HEK293 (cell line): Measurements from ENCODE around the gene RLF.

Experiments
- CTCF ChIA-PET: fragments of 350-600 bp; formaldehyde crosslinking; extraction: SDS; loops from one replicate; lab custom pipeline; 2021; ENCODE audit warnings: antibody characterized with exemption; lab: Yijun Ruan, JAX
- POLR2A ChIA-PET: fragments of 300-600 bp; formaldehyde crosslinking; extraction: SDS; loops from one replicate; lab custom pipeline; 2020; ENCODE audit warnings: antibody characterized with exemption, inconsistent platforms; lab: Yijun Ruan, JAX
- H3K27ac ChIP-seq: fragments of 200-500 bp; sonication (Bioruptor generic); 2 replicates; pipeline ENCODE4 v1.5.1; 2014; ENCODE audit warnings: low read depth, low read length, control low read depth, inconsistent platforms; ENCODE audit errors: extremely low read depth
- H3K36me3 ChIP-seq, 2 experiments: fragments of 200-500 bp in 1 of 2; sonication (Bioruptor generic) in 1 of 2; 1 replicate in 1 of 2; 2 replicates in 1 of 2; pipeline ENCODE4 v1.5.1; 2014 to 2017; ENCODE audit warnings: inconsistent platforms in 2 of 2, low read length in 2 of 2; ENCODE audit not compliant: control insufficient read depth in 2 of 2, insufficient read depth in 1 of 2
- H3K4me1 ChIP-seq: fragments of 200-500 bp; sonication (Bioruptor generic); 2 replicates; pipeline ENCODE4 v1.5.1; 2014; ENCODE audit warnings: mild to moderate bottlenecking, low read length, inconsistent platforms; ENCODE audit not compliant: control insufficient read depth, insufficient read depth
- H3K4me3 ChIP-seq: 2 replicates; pipeline ENCODE4 v1.5.1; 2011; ENCODE audit warnings: low read depth, mild to moderate bottlenecking, control low read depth, low read length, moderate library complexity
- H3K9me3 ChIP-seq: fragments of 200-500 bp; sonication (Bioruptor generic); 2 replicates; pipeline ENCODE4 v1.5.1; 2014; ENCODE audit warnings: low read depth, low read length, inconsistent platforms; ENCODE audit not compliant: control insufficient read depth, insufficient read depth
- BCL11B ChIP-seq: fragments of 450-650 bp; formaldehyde crosslinking; IDR thresholded peaks from 2 replicates; pipeline ENCODE4 v1.5.1; 2016; ENCODE audit warnings: low read depth, missing biosample characterization, missing genetic modification characterization
- GLIS1 ChIP-seq: fragments of 450-650 bp; formaldehyde crosslinking; IDR thresholded peaks from 2 replicates; pipeline ENCODE4 v1.5.1; 2016; ENCODE audit warnings: missing biosample characterization, missing genetic modification characterization
- GLIS2 ChIP-seq: fragments of 450-650 bp; formaldehyde crosslinking; IDR thresholded peaks from 2 replicates; pipeline ENCODE4 v1.5.1; 2016; ENCODE audit warnings: missing biosample characterization, missing genetic modification characterization
- HOXC10 ChIP-seq: sonication (generic); formaldehyde crosslinking; IDR thresholded peaks from 2 replicates; pipeline ENCODE4 v1.8.1; 2023; ENCODE audit warnings: mild to moderate bottlenecking, missing genetic modification reagents
- OSR2 ChIP-seq: fragments of 450-650 bp; formaldehyde crosslinking; IDR thresholded peaks from 2 replicates; pipeline ENCODE4 v1.5.1; 2016; ENCODE audit warnings: missing biosample characterization, missing genetic modification characterization
- SCRT1 ChIP-seq: fragments of 450-650 bp; formaldehyde crosslinking; IDR thresholded peaks from 2 replicates; pipeline ENCODE4 v1.5.1; 2016; ENCODE audit warnings: missing biosample characterization, missing genetic modification characterization, borderline replicate concordance
- SP3 ChIP-seq: fragments of 450-650 bp; formaldehyde crosslinking; IDR thresholded peaks from 2 replicates; pipeline ENCODE4 v1.5.1; 2016; ENCODE audit warnings: missing biosample characterization, missing genetic modification characterization
- ZNF10 ChIP-seq: fragments of 450-650 bp; formaldehyde crosslinking; IDR thresholded peaks from 2 replicates; pipeline ENCODE4 v1.5.1; 2017; ENCODE audit warnings: missing biosample characterization, missing genetic modification characterization
- ZNF140 ChIP-seq: fragments of 450-650 bp; formaldehyde crosslinking; IDR thresholded peaks from 2 replicates; pipeline ENCODE4 v1.5.1; 2016; ENCODE audit warnings: missing biosample characterization, missing genetic modification characterization
- ZNF157 ChIP-seq: fragments of 450-650 bp; formaldehyde crosslinking; IDR thresholded peaks from 2 replicates; pipeline ENCODE4 v1.5.1; 2016; ENCODE audit warnings: missing biosample characterization, missing genetic modification characterization
- ZNF16 ChIP-seq: fragments of 450-650 bp; formaldehyde crosslinking; IDR thresholded peaks from 2 replicates; pipeline ENCODE4 v1.5.1; 2016; ENCODE audit warnings: low read depth, missing biosample characterization, missing genetic modification characterization
- ZNF416 ChIP-seq: fragments of 450-650 bp; formaldehyde crosslinking; IDR thresholded peaks from 2 replicates; pipeline ENCODE4 v1.5.1; 2016; ENCODE audit warnings: missing biosample characterization, missing genetic modification characterization
- ZNF518A ChIP-seq: fragments of 450-650 bp; formaldehyde crosslinking; conservative IDR thresholded peaks from 2 replicates; pipeline ENCODE4 v1.5.1; 2016; ENCODE audit warnings: low read depth, missing biosample characterization, missing genetic modification characterization
- ZNF777 ChIP-seq: fragments of 450-650 bp; formaldehyde crosslinking; IDR thresholded peaks from 2 replicates; pipeline ENCODE4 v1.5.1; 2017; ENCODE audit warnings: missing biosample characterization, missing genetic modification characterization, borderline replicate concordance
- ZSCAN18 ChIP-seq: fragments of 450-650 bp; formaldehyde crosslinking; IDR thresholded peaks from 2 replicates; pipeline ENCODE4 v1.5.1; 2016; ENCODE audit warnings: missing biosample characterization, missing genetic modification characterization
- TF ChIP-seq, protein P1 (sequence below): fragments of 450-650 bp; formaldehyde crosslinking; IDR thresholded peaks from 2 replicates; pipeline ENCODE4 v1.5.1; 2016; ENCODE audit warnings: missing biosample characterization, missing genetic modification characterization
- TF ChIP-seq, protein P2 (sequence below): fragments of 450-650 bp; formaldehyde crosslinking; IDR thresholded peaks from 2 replicates; pipeline ENCODE4 v1.5.1; 2017; ENCODE audit warnings: missing biosample characterization, mild to moderate bottlenecking, missing genetic modification characterization, moderate library complexity
- TF ChIP-seq, protein P3 (sequence below): fragments of 450-650 bp; formaldehyde crosslinking; IDR thresholded peaks from 2 replicates; pipeline ENCODE4 v1.5.0; 2017; ENCODE audit warnings: missing biosample characterization, missing genetic modification characterization, borderline replicate concordance
- TF ChIP-seq, protein P4 (sequence below): fragments of 450-650 bp; formaldehyde crosslinking; IDR thresholded peaks from 2 replicates; pipeline ENCODE4 v1.5.1; 2016; ENCODE audit warnings: missing biosample characterization, missing genetic modification characterization

Gene RLF

DNA sequence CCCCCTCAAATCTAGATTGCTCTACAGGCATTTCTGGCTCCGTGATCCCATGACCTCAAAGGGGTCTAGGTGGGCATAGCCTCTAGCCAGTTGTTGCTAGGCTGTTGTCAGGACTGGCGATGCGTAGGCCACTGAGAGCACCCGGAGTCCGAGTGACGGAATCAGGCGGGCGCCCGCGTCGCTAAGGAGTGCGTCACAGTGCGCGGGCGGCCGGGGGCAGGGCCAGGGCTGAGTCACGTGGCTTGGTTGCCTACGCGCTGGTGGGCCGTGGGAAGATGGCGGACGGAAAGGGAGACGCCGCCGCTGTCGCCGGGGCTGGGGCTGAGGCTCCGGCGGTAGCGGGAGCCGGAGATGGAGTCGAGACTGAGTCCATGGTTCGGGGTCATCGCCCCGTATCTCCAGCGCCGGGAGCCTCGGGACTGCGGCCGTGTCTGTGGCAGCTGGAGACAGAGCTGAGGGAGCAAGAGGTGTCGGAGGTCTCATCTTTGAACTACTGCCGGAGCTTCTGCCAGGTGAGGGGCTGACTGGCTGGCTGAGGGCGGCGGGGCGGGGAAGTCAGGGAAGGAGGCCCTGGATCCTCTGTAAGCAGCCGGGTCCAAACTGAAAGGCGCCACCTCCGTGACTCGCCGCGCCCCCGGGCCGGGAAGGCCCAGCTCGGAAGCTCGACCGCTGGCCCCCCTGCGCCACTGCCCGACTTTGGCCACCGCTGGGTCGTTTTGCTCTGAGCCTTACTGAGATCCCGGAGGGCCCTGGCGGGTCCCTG, at the start of gene RLF:
RLF (plus strand) TSS at position 263 of the 763 bp plus-strand sequence; CDS start at position 276, 13 bp downstream.
- Histone ChIP-seq H3K36me3 (no peaks in the 10 kb centered on the region), H3K27ac (peak within 1 kb of the TSS; percentile 55; the same call in 1 of the 2 replicates), H3K4me1 (peaks cover 3% of the 10 kb centered on the region), H3K4me3 (peak within 1 kb of the TSS; percentile 82), H3K9me3 (no peaks in the 10 kb centered on the region)
- ChIA-PET POLR2A (interaction anchor here (0.6 to 1.2 kb wide), 4 partner anchors 17 to 154 kb away, joined by 3 to 4 read pairs (median 3); no protein-coding TSS in a partner anchor), CTCF (interaction anchor here (0.6 to 3.6 kb wide), 8 partner anchors 9 to 207 kb away, joined by 3 to 32 read pairs (median 4); no protein-coding TSS in a partner anchor)
- TF ChIP-seq ZNF157 (0 out of 2 replicates have a peak, but pooled peaks have one; percentile 38), SP3 (tag by site-specific recombination) (peak; percentile 85), ZNF140 (tag by site-specific recombination) (no peak), ZNF16 (tag by site-specific recombination) (no peak), ZNF10 (peak; percentile 93), ZNF777 (tag by site-specific recombination) (no peak), BCL11B (tag by site-specific recombination) (no peak), GLIS1 (tag by site-specific recombination) (peak; percentile 83), ZSCAN18 (tag by site-specific recombination) (no peak), SCRT1 (tag by site-specific recombination) (no peak; the same call in 1 of the 2 replicates), HOXC10 (CRISPR knock-in tag) (no peak), OSR2 (tag by site-specific recombination) (peak; percentile 12; the same call in 1 of the 2 replicates), GLIS2 (tag by site-specific recombination) (peak; percentile 10; the same call in 1 of the 2 replicates), ZNF416 (tag by site-specific recombination) (no peak), ZNF518A (no peak; the same call in none of the 2 replicates)
- TF ChIP-seq, protein P1, sequence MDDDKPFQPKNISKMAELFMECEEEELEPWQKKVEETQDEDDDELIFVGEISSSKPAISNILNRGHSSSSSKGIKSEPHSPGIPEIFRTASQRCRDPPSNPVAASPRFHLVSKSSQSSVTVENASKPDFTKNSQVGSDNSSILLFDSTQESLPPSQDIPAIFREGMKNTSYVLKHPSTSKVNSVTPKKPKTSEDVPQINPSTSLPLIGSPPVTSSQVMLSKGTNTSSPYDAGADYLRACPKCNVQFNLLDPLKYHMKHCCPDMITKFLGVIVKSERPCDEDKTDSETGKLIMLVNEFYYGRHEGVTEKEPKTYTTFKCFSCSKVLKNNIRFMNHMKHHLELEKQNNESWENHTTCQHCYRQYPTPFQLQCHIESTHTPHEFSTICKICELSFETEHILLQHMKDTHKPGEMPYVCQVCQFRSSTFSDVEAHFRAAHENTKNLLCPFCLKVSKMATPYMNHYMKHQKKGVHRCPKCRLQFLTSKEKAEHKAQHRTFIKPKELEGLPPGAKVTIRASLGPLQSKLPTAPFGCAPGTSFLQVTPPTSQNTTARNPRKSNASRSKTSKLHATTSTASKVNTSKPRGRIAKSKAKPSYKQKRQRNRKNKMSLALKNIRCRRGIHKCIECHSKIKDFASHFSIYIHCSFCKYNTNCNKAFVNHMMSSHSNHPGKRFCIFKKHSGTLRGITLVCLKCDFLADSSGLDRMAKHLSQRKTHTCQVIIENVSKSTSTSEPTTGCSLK (tag by site-specific recombination) = no peak
- TF ChIP-seq, protein P2, sequence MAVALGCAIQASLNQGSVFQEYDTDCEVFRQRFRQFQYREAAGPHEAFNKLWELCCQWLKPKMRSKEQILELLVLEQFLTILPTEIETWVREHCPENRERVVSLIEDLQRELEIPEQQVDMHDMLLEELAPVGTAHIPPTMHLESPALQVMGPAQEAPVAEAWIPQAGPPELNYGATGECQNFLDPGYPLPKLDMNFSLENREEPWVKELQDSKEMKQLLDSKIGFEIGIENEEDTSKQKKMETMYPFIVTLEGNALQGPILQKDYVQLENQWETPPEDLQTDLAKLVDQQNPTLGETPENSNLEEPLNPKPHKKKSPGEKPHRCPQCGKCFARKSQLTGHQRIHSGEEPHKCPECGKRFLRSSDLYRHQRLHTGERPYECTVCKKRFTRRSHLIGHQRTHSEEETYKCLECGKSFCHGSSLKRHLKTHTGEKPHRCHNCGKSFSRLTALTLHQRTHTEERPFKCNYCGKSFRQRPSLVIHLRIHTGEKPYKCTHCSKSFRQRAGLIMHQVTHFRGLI = peak; percentile 3; the same call in 1 of the 2 replicates
- TF ChIP-seq, protein P3, sequence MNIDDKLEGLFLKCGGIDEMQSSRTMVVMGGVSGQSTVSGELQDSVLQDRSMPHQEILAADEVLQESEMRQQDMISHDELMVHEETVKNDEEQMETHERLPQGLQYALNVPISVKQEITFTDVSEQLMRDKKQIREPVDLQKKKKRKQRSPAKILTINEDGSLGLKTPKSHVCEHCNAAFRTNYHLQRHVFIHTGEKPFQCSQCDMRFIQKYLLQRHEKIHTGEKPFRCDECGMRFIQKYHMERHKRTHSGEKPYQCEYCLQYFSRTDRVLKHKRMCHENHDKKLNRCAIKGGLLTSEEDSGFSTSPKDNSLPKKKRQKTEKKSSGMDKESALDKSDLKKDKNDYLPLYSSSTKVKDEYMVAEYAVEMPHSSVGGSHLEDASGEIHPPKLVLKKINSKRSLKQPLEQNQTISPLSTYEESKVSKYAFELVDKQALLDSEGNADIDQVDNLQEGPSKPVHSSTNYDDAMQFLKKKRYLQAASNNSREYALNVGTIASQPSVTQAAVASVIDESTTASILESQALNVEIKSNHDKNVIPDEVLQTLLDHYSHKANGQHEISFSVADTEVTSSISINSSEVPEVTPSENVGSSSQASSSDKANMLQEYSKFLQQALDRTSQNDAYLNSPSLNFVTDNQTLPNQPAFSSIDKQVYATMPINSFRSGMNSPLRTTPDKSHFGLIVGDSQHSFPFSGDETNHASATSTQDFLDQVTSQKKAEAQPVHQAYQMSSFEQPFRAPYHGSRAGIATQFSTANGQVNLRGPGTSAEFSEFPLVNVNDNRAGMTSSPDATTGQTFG (tag by site-specific recombination) = no peak
- TF ChIP-seq, protein P4, sequence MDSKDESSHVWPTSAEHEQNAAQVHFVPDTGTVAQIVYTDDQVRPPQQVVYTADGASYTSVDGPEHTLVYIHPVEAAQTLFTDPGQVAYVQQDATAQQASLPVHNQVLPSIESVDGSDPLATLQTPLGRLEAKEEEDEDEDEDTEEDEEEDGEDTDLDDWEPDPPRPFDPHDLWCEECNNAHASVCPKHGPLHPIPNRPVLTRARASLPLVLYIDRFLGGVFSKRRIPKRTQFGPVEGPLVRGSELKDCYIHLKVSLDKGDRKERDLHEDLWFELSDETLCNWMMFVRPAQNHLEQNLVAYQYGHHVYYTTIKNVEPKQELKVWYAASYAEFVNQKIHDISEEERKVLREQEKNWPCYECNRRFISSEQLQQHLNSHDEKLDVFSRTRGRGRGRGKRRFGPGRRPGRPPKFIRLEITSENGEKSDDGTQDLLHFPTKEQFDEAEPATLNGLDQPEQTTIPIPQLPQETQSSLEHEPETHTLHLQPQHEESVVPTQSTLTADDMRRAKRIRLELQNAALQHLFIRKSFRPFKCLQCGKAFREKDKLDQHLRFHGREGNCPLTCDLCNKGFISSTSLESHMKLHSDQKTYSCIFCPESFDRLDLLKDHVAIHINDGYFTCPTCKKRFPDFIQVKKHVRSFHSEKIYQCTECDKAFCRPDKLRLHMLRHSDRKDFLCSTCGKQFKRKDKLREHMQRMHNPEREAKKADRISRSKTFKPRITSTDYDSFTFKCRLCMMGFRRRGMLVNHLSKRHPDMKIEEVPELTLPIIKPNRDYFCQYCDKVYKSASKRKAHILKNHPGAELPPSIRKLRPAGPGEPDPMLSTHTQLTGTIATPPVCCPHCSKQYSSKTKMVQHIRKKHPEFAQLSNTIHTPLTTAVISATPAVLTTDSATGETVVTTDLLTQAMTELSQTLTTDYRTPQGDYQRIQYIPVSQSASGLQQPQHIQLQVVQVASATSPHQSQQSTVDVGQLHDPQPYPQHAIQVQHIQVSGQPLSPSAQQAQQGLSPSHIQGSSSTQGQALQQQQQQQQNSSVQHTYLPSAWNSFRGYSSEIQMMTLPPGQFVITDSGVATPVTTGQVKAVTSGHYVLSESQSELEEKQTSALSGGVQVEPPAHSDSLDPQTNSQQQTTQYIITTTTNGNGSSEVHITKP (tag by site-specific recombination) = 0 out of 2 replicates have a peak, but pooled peaks have one; percentile 36
